H9 (cell line): ENCODE measurements around the gene AQP9. TPM values are rescaled to one million over a fixed set of nuclear protein-coding genes. Genes with fewer than 3 reads are reported as not detected.

Experiments
- DNase-seq: peaks from one replicate; pipeline ENCODE4 v3.0.0-alpha.2; 2017
- H2AFZ ChIP-seq: one replicate; pipeline ENCODE4 v1.6.1; 2013; ENCODE audit warnings: mild to moderate bottlenecking, low read length, control low read depth, moderate library complexity
- H2AK5ac ChIP-seq: 2 replicates; pipeline ENCODE4 v1.6.1; 2013; ENCODE audit warnings: low read length, control low read depth, mixed read lengths; ENCODE audit not compliant: insufficient read length
- H2BK120ac ChIP-seq: one replicate; pipeline ENCODE4 v1.6.1; 2013; ENCODE audit warnings: low read depth, mild to moderate bottlenecking, low read length, control low read depth, inconsistent platforms; ENCODE audit not compliant: poor library complexity, severe bottlenecking
- H2BK12ac ChIP-seq: 2 replicates; pipeline ENCODE4 v1.6.1; 2013; ENCODE audit warnings: low read length, control low read depth, mixed read lengths, low read depth; ENCODE audit not compliant: insufficient read length
- H2BK15ac ChIP-seq: 2 replicates; pipeline ENCODE4 v1.6.1; 2013; ENCODE audit warnings: low read depth, low read length, control low read depth
- H2BK20ac ChIP-seq: one replicate; pipeline ENCODE4 v1.6.1; 2013; ENCODE audit warnings: low read depth, mild to moderate bottlenecking, low read length, control low read depth, inconsistent platforms; ENCODE audit not compliant: poor library complexity, severe bottlenecking
- H2BK5ac ChIP-seq: 2 replicates; pipeline ENCODE4 v1.6.1; 2013; ENCODE audit warnings: low read length, control low read depth, mixed read lengths; ENCODE audit not compliant: insufficient read length
- H3K14ac ChIP-seq: 2 replicates; pipeline ENCODE4 v1.6.1; 2013; ENCODE audit warnings: low read length, control low read depth; ENCODE audit not compliant: insufficient read depth
- H3K18ac ChIP-seq: 2 replicates; pipeline ENCODE4 v1.6.1; 2013; ENCODE audit warnings: low read depth, mild to moderate bottlenecking, mixed read lengths, low read length, control low read depth; ENCODE audit not compliant: insufficient read length
- H3K23ac ChIP-seq: 2 replicates; pipeline ENCODE4 v1.6.1; 2013; ENCODE audit warnings: low read length, control low read depth, mixed read lengths, low read depth; ENCODE audit not compliant: insufficient read length
- H3K23me2 ChIP-seq: 2 replicates; pipeline ENCODE4 v1.6.1; 2013; ENCODE audit warnings: low read depth, mild to moderate bottlenecking, mixed read lengths, low read length, control low read depth; ENCODE audit not compliant: insufficient read length, poor library complexity, severe bottlenecking
- H3K27ac ChIP-seq: 2 replicates; pipeline ENCODE4 v1.5.1; 2013; ENCODE audit warnings: low read length, control low read depth, mixed read lengths, low read depth; ENCODE audit not compliant: insufficient read length
- H3K27me3 ChIP-seq: 2 replicates; pipeline ENCODE4 v1.6.1; 2013; ENCODE audit warnings: low read length, control low read depth, inconsistent platforms; ENCODE audit not compliant: insufficient read depth
- H3K4ac ChIP-seq: 2 replicates; pipeline ENCODE4 v1.6.1; 2013; ENCODE audit warnings: low read depth, mild to moderate bottlenecking, control low read depth, inconsistent platforms, low read length, moderate library complexity
- H3K4me1 ChIP-seq: 2 replicates; pipeline ENCODE4 v1.6.1; 2013; ENCODE audit warnings: low read length, control low read depth, inconsistent platforms; ENCODE audit not compliant: insufficient read depth
- H3K4me2 ChIP-seq: 2 replicates; pipeline ENCODE4 v1.6.1; 2013; ENCODE audit warnings: low read length, control low read depth, mixed read lengths; ENCODE audit not compliant: insufficient read length, insufficient read depth
- H3K56ac ChIP-seq: 2 replicates; pipeline ENCODE4 v1.6.1; 2013; ENCODE audit warnings: low read depth, mild to moderate bottlenecking, mixed read lengths, low read length, control low read depth; ENCODE audit not compliant: insufficient read length
- H3K79me1 ChIP-seq: 2 replicates; pipeline ENCODE4 v1.6.1; 2013; ENCODE audit warnings: low read depth, mild to moderate bottlenecking, moderate library complexity, low read length, control low read depth, inconsistent platforms; ENCODE audit not compliant: insufficient read depth, poor library complexity, severe bottlenecking
- H3K79me2 ChIP-seq: 2 replicates; pipeline ENCODE4 v1.6.1; 2013; ENCODE audit warnings: low read length, control low read depth, inconsistent platforms; ENCODE audit not compliant: insufficient read depth
- H3K9ac ChIP-seq: 2 replicates; pipeline ENCODE4 v1.6.1; 2013; ENCODE audit warnings: low read length, control low read depth, mixed read lengths; ENCODE audit not compliant: insufficient read length; ENCODE audit errors: extremely low read depth
- H3K9me3 ChIP-seq: one replicate; pipeline ENCODE4 v1.6.1; 2013; ENCODE audit warnings: low read depth, low read length, inconsistent platforms; ENCODE audit not compliant: control insufficient read depth
- H3T11ph ChIP-seq: one replicate; pipeline ENCODE4 v1.6.1; 2013; ENCODE audit warnings: mild to moderate bottlenecking, low read length, control low read depth, inconsistent platforms
- H4K20me1 ChIP-seq: one replicate; pipeline ENCODE4 v1.6.1; 2013; ENCODE audit not compliant: control insufficient read depth, insufficient read length, insufficient read depth
- H4K5ac ChIP-seq: 2 replicates; pipeline ENCODE4 v1.6.1; 2013; ENCODE audit warnings: low read depth, mild to moderate bottlenecking, mixed read lengths, low read length, control low read depth; ENCODE audit not compliant: insufficient read length
- H4K8ac ChIP-seq: replicated peaks from 2 replicates; pipeline ENCODE4 v1.6.1; 2013; ENCODE audit warnings: low read length, control low read depth, mixed read lengths, low read depth; ENCODE audit not compliant: insufficient read length
- H4K91ac ChIP-seq: 2 replicates; pipeline ENCODE4 v1.6.1; 2013; ENCODE audit warnings: low read depth, mild to moderate bottlenecking, moderate library complexity, mixed read lengths, low read length, control low read depth; ENCODE audit not compliant: insufficient read length
- H3K27ac Mint-ChIP-seq, 3 experiments: 2 replicates in 2 of 3; 3 replicates in 1 of 3; pipeline ENCODE4 v1.8.0; 2020 to 2021; ENCODE audit warnings: mixed read lengths in 3 of 3, mild to moderate bottlenecking in 1 of 3, moderate library complexity in 1 of 3
- H3K27me3 Mint-ChIP-seq: 2 replicates; pipeline ENCODE4 v1.8.0; 2021; ENCODE audit warnings: low read depth, mild to moderate bottlenecking, moderate library complexity, mixed read lengths
- H3K36me3 Mint-ChIP-seq, 3 experiments: 2 replicates in 2 of 3; 3 replicates in 1 of 3; pipeline ENCODE4 v1.8.0; 2020 to 2021; ENCODE audit warnings: low read depth in 3 of 3, mixed read lengths in 3 of 3; ENCODE audit not compliant: insufficient read depth in 1 of 3
- H3K4me1 Mint-ChIP-seq, 2 experiments: 2 replicates each; pipeline ENCODE4 v1.8.0; 2020; ENCODE audit warnings: mixed read lengths in 2 of 2
- H3K4me3 Mint-ChIP-seq, 2 experiments: 2 replicates in 1 of 2; 3 replicates in 1 of 2; pipeline ENCODE4 v1.8.0; 2020 to 2021; ENCODE audit warnings: mild to moderate bottlenecking in 2 of 2, mixed read lengths in 2 of 2, moderate library complexity in 1 of 2
- H3K9me3 Mint-ChIP-seq, 2 experiments: 2 replicates in 1 of 2; 3 replicates in 1 of 2; pipeline ENCODE4 v1.8.0; 2020; ENCODE audit warnings: mild to moderate bottlenecking in 2 of 2, mixed read lengths in 2 of 2, moderate library complexity in 1 of 2
- WGBS: extraction: QIAGEN DNeasy Blood & Tissue Kit; methylation state at CpG from one replicate; pipeline ENCODE4 v1.1.7; 2013; ENCODE audit warnings: missing lambda C conversion rate, low lambda C conversion rate, mixed read lengths; ENCODE audit not compliant: insufficient read length; ENCODE audit errors: extremely low coverage; 5-methylcytosine and 5-hydroxymethylcytosine counted together
- total RNA-seq: library from RNA; stranded (reverse); gene quantifications from 2 replicates; pipeline ENCODE4 v1.2.1, GENCODE V29; 2021
- TF ChIP-seq, protein P1 (sequence below): fragments of 200-600 bp; sonication (generic); conservative IDR thresholded peaks from 3 replicates; pipeline ENCODE4 v1.8.0; 2021; ENCODE audit warnings: antibody characterized with exemption, mild to moderate bottlenecking

AQP9 gene
- total RNA-seq, 1 experiment from 2014 or later: not detected

GRCh38 chr15:58179741-58180381 is 41.7 kb downstream of the AQP9 start:
- Histone ChIP-seq H3K27me3 (no peaks in the 10 kb centered on the region), H2AFZ (no peak overlapping the region), H3K9ac (no peak overlapping the region), H4K20me1 (no peaks in the 10 kb centered on the region), H4K5ac (no peak overlapping the region), H3K14ac (no peak overlapping the region), H2BK5ac (no peak overlapping the region), H2BK12ac (no peak overlapping the region), H3K9me3 (no peaks in the 10 kb centered on the region), H4K8ac (no peak overlapping the region), H3K18ac (no peak overlapping the region), H4K91ac (no peak overlapping the region), H3K4me2 (no peak overlapping the region), H2BK120ac (no peak overlapping the region), H2BK20ac (no peak overlapping the region), H3K4ac (no peak overlapping the region), H2BK15ac (no peak overlapping the region), H3K23me2 (no peaks in the 10 kb centered on the region), H3K23ac (no peak overlapping the region), H3K56ac (no peak overlapping the region), H2AK5ac (no peak overlapping the region), H3T11ph (no peak overlapping the region), H3K79me1 (no peaks in the 10 kb centered on the region), H3K79me2 (no peaks in the 10 kb centered on the region), H3K4me1 (no peaks in the 10 kb centered on the region), H3K27ac (no peak overlapping the region)
- no peak overlapping the region for H3K27ac Mint-ChIP-seq
- no peaks in the 10 kb centered on the region for H3K9me3 Mint-ChIP-seq
- WGBS: no CpG with 5 or more reads among the region's 8 CpGs
- no peak overlapping the region for H3K4me3 Mint-ChIP-seq
- no peaks in the 10 kb centered on the region for H3K36me3 Mint-ChIP-seq
- TF ChIP-seq, protein P1, sequence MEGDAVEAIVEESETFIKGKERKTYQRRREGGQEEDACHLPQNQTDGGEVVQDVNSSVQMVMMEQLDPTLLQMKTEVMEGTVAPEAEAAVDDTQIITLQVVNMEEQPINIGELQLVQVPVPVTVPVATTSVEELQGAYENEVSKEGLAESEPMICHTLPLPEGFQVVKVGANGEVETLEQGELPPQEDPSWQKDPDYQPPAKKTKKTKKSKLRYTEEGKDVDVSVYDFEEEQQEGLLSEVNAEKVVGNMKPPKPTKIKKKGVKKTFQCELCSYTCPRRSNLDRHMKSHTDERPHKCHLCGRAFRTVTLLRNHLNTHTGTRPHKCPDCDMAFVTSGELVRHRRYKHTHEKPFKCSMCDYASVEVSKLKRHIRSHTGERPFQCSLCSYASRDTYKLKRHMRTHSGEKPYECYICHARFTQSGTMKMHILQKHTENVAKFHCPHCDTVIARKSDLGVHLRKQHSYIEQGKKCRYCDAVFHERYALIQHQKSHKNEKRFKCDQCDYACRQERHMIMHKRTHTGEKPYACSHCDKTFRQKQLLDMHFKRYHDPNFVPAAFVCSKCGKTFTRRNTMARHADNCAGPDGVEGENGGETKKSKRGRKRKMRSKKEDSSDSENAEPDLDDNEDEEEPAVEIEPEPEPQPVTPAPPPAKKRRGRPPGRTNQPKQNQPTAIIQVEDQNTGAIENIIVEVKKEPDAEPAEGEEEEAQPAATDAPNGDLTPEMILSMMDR: no peak
- no peaks in the 10 kb centered on the region for H3K4me1 Mint-ChIP-seq
- DNase-seq: no peak
- no peaks in the 10 kb centered on the region; the same call in 1 of the 2 replicates for H3K27me3 Mint-ChIP-seq
